ENCODE measurements around the gene NACAD.
A peak's percentile ranks its signal among the peaks of the same experiment; 100 is the strongest.

The NACAD gene

DNA sequence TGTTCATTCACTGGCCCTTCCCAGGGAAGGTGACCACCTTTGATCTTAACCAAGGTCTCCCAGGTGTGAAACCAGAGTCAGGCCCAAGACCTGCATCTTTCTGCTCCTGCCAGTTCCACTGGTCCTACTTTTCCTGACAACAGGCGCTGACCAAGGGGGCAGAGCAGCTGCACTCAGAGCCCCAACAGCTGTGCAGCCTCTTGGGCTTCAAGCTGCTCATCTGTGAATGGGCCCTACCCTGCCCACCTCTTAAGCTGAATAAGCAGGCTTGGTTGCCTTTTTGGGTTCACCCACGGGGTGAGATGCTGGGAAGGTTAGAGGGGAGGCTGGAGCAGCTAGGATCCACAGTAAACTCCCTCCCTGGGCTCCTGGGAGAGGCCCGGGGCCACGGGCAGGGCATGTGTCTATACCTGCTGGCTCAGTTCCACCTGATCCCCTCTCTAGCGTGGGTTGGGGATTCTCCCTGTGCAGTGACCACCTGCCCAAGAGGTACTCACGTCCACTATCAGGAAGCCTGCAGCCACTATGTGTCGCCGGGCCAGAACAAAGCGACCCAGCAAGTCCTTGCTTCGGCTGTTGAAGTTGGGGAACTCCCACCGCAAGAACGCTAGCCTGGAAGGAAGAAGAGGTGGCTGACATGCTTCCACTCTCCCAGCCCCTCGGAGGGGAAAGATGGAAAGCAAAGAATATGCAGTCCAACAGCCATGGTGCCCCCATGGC, 12.2 kb upstream of the NACAD start:
- H2AFZ ChIP-seq (ENCODE audit: low read depth, low read length): no peak overlapping the region
- DNase-seq (no peak), ATAC-seq (ENCODE audit: insufficient read depth, low read depth) (no peak)
- no peak overlapping the region for H3K4me3 ChIP-seq (ENCODE audit: low read depth in 1 of 2, low read length in 2 of 2)
- no peaks in the 10 kb centered on the region for H3K27me3 ChIP-seq (ENCODE audit: insufficient read depth, low read length, poor library complexity)
- TF ChIP-seq, protein P1, sequence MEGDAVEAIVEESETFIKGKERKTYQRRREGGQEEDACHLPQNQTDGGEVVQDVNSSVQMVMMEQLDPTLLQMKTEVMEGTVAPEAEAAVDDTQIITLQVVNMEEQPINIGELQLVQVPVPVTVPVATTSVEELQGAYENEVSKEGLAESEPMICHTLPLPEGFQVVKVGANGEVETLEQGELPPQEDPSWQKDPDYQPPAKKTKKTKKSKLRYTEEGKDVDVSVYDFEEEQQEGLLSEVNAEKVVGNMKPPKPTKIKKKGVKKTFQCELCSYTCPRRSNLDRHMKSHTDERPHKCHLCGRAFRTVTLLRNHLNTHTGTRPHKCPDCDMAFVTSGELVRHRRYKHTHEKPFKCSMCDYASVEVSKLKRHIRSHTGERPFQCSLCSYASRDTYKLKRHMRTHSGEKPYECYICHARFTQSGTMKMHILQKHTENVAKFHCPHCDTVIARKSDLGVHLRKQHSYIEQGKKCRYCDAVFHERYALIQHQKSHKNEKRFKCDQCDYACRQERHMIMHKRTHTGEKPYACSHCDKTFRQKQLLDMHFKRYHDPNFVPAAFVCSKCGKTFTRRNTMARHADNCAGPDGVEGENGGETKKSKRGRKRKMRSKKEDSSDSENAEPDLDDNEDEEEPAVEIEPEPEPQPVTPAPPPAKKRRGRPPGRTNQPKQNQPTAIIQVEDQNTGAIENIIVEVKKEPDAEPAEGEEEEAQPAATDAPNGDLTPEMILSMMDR (IDR thresholded peaks at IDR 0.05; ENCODE audit: borderline replicate concordance, extremely low read depth, low read length, poor library complexity, severe bottlenecking): no peak
- TF ChIP-seq EZH2 (IDR thresholded peaks at IDR 0.05; ENCODE audit: borderline replicate concordance, low read depth, low read length, severe bottlenecking): no peak
- no peak overlapping the region for H3K9ac ChIP-seq (ENCODE audit: low read depth, low read length)
- no peak overlapping the region for H3K27ac ChIP-seq (ENCODE audit: low read length)
- H3K36me3 ChIP-seq (ENCODE audit: insufficient read depth, low read length): peaks cover 70% of the 10 kb centered on the region
- H3K79me2 ChIP-seq (ENCODE audit: insufficient read depth, low read length): peaks cover 9% of the 10 kb centered on the region
- no peaks in the 10 kb centered on the region for H3K9me3 ChIP-seq (ENCODE audit: insufficient read depth, low read length, severe bottlenecking)
- no peak overlapping the region for H3K4me2 ChIP-seq (ENCODE audit: insufficient read depth, low read length)
- peaks cover 62% of the 10 kb centered on the region for H4K20me1 ChIP-seq (ENCODE audit: insufficient read depth, low read length)
- no peaks in the 10 kb centered on the region for H3K4me1 ChIP-seq (ENCODE audit: insufficient read depth, low read length)

GRCh38 chr7:45099891-45100760, 11.4 kb upstream of the NACAD start:
- no peak overlapping the region for H3K27ac ChIP-seq (ENCODE audit: low read length)
- H3K4me3 ChIP-seq (ENCODE audit: low read depth in 1 of 2, low read length in 2 of 2): no peak overlapping the region
- TF ChIP-seq EZH2 (IDR thresholded peaks at IDR 0.05; ENCODE audit: borderline replicate concordance, low read depth, low read length, severe bottlenecking): no peak
- TF ChIP-seq, protein P1 (IDR thresholded peaks at IDR 0.05; ENCODE audit: borderline replicate concordance, extremely low read depth, low read length, poor library complexity, severe bottlenecking): no peak
- H3K4me2 ChIP-seq (ENCODE audit: insufficient read depth, low read length): no peak overlapping the region
- no peak overlapping the region for H3K9ac ChIP-seq (ENCODE audit: low read depth, low read length)
- DNase-seq: no peak
- no peaks in the 10 kb centered on the region for H3K9me3 ChIP-seq (ENCODE audit: insufficient read depth, low read length, severe bottlenecking)
- H2AFZ ChIP-seq (ENCODE audit: low read depth, low read length): no peak overlapping the region
- peaks cover 62% of the 10 kb centered on the region for H3K36me3 ChIP-seq (ENCODE audit: insufficient read depth, low read length)
- peaks cover 54% of the 10 kb centered on the region for H4K20me1 ChIP-seq (ENCODE audit: insufficient read depth, low read length)
- H3K4me1 ChIP-seq (ENCODE audit: insufficient read depth, low read length): no peaks in the 10 kb centered on the region
- H3K27me3 ChIP-seq (ENCODE audit: insufficient read depth, low read length, poor library complexity): no peaks in the 10 kb centered on the region
- peaks cover 2% of the 10 kb centered on the region; the same call in 1 of the 2 replicates for H3K79me2 ChIP-seq (ENCODE audit: insufficient read depth, low read length)
- peak; percentile 17; the same call in 2 of the 3 replicates for ATAC-seq (ENCODE audit: insufficient read depth, low read depth)

DNA sequence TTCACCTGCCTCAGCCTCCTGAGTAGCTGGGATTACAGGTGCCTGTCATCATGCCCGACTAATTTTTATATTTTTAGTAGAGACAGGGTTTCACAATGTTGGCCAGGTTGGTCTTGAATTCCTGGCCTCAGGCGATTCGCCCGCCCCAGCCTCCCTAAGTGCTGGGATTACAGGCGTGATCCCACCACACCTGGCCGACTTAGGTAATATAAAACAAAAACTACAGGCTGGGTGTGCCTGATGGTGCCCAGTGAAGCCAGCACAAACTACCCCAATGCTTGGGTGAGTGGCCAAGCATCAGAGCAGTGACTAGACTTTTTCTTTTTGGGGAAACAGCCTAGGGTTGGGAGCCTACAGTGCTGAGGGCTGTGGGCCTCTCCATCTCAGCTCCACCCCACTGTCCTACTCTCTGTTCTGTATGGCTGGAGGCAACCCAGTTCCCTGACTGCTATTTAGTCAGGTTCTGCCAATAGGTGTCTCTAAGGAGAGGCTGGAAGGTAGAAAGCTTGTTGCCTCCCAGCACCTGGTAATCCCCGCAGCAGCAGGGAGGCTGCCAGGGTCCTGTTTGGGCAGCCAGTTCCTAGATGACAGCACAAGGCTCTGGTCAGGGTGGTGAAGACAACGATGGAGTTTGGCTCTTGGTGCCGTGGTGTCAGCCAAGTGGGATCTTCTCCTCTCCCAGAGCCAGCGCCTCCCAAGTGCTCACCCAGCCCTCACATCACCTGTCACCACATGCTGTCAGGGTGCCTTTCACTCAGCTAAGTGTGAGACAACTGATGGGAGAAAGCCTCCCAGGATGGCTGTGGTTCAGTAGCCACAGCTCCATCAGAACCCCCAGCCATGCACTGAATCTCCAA, 10.4 kb upstream of the NACAD start:
- Histone ChIP-seq H3K4me1 (ENCODE audit: insufficient read depth, low read length) (no peaks in the 10 kb centered on the region), H3K9me3 (ENCODE audit: insufficient read depth, low read length, severe bottlenecking) (no peaks in the 10 kb centered on the region), H3K4me2 (ENCODE audit: insufficient read depth, low read length) (no peak overlapping the region), H3K9ac (ENCODE audit: low read depth, low read length) (no peak overlapping the region), H3K79me2 (ENCODE audit: insufficient read depth, low read length) (no peaks in the 10 kb centered on the region), H2AFZ (ENCODE audit: low read depth, low read length) (no peak overlapping the region), H3K4me3 (ENCODE audit: low read depth in 1 of 2, low read length in 2 of 2) (no peak overlapping the region), H4K20me1 (ENCODE audit: insufficient read depth, low read length) (peaks cover 45% of the 10 kb centered on the region), H3K27ac (ENCODE audit: low read length) (no peak overlapping the region), H3K27me3 (ENCODE audit: insufficient read depth, low read length, poor library complexity) (no peaks in the 10 kb centered on the region), H3K36me3 (ENCODE audit: insufficient read depth, low read length) (peaks cover 53% of the 10 kb centered on the region)
- TF ChIP-seq, protein P1 (IDR thresholded peaks at IDR 0.05; ENCODE audit: borderline replicate concordance, extremely low read depth, low read length, poor library complexity, severe bottlenecking): no peak
- no peak for TF ChIP-seq EZH2 (IDR thresholded peaks at IDR 0.05; ENCODE audit: borderline replicate concordance, low read depth, low read length, severe bottlenecking)
- ATAC-seq (ENCODE audit: insufficient read depth, low read depth) (peak; percentile 39; the same call in 2 of the 3 replicates), DNase-seq (no peak)
